Endodermal cell (in vitro differentiated cells): Measurements from ENCODE around the gene KIF3A. TPM values are rescaled to one million over a fixed set of nuclear protein-coding genes. Genes with fewer than 3 reads are reported as not detected.

Source experiments
- DNase-seq: peaks from one replicate; pipeline ENCODE4 v3.0.0-alpha.2; 2017
- H3K27ac ChIP-seq: 2 replicates; pipeline ENCODE4 v1.5.1; 2013; ENCODE audit warnings: mild to moderate bottlenecking, low read depth, low read length, moderate library complexity
- H3K27me3 ChIP-seq: 2 replicates; pipeline ENCODE4 v1.6.1; 2013; ENCODE audit warnings: mild to moderate bottlenecking, low read length, moderate library complexity; ENCODE audit not compliant: insufficient read depth, control insufficient read depth, poor library complexity, severe bottlenecking
- H3K36me3 ChIP-seq: 2 replicates; pipeline ENCODE4 v1.7.0; 2013; ENCODE audit warnings: mild to moderate bottlenecking, low read length, moderate library complexity; ENCODE audit not compliant: control insufficient read depth, insufficient read depth
- H3K4me1 ChIP-seq: one replicate; pipeline ENCODE4 v1.7.0; 2013; ENCODE audit warnings: low read length; ENCODE audit not compliant: control insufficient read depth, insufficient read depth
- H3K4me3 ChIP-seq: 2 replicates; pipeline ENCODE4 v1.5.1; 2013; ENCODE audit warnings: mild to moderate bottlenecking, low read length, moderate library complexity
- H3K9ac ChIP-seq: 2 replicates; pipeline ENCODE4 v1.6.1; 2013; ENCODE audit warnings: mild to moderate bottlenecking, low read length, moderate library complexity; ENCODE audit not compliant: poor library complexity, severe bottlenecking; ENCODE audit errors: extremely low read depth
- H3K9me3 ChIP-seq: 2 replicates; pipeline ENCODE4 v1.6.1; 2013; ENCODE audit warnings: mild to moderate bottlenecking, low read length, moderate library complexity; ENCODE audit not compliant: control insufficient read depth
- H3K27ac Mint-ChIP-seq: 2 replicates; pipeline ENCODE4 v1.8.0; 2020; ENCODE audit warnings: mixed read lengths
- H3K27me3 Mint-ChIP-seq: 2 replicates; pipeline ENCODE4 v1.8.0; 2021; ENCODE audit warnings: mild to moderate bottlenecking, mixed read lengths; ENCODE audit not compliant: insufficient read depth
- H3K36me3 Mint-ChIP-seq: 2 replicates; pipeline ENCODE4 v1.8.0; 2020; ENCODE audit warnings: low read depth, mixed read lengths
- H3K4me1 Mint-ChIP-seq: 2 replicates; pipeline ENCODE4 v1.8.0; 2020; ENCODE audit warnings: mixed read lengths
- H3K4me3 Mint-ChIP-seq: 2 replicates; pipeline ENCODE4 v1.8.0; 2020; ENCODE audit warnings: mild to moderate bottlenecking, moderate library complexity, mixed read lengths
- H3K9me3 Mint-ChIP-seq: 2 replicates; pipeline ENCODE4 v1.8.0; 2020; ENCODE audit warnings: mild to moderate bottlenecking, mixed read lengths
- WGBS, 2 experiments: methylation state at CpG; one replicate each; pipeline versions ENCODE4 v1.1.5 to v1.1.7; 2013; ENCODE audit warnings: missing lambda C conversion rate in 2 of 2, mixed read lengths in 1 of 2; ENCODE audit not compliant: insufficient coverage in 1 of 2, insufficient read length in 1 of 2; 5-methylcytosine and 5-hydroxymethylcytosine counted together
- total RNA-seq, 2 donors: library from RNA; stranded (reverse); fragmentation: NEBNext Ultra II Directional in 1 of 2; extraction: Animal tissue kit (Norgen Biotek cat#: 25700) in 1 of 2; gene quantifications; 2 replicates in 1 of 2; 3 replicates in 1 of 2; pipeline ENCODE4 v1.2.1, GENCODE V29; 2021
- TF ChIP-seq, protein P1 (sequence below): fragments of 200-600 bp; sonication (generic); conservative IDR thresholded peaks from 2 replicates; pipeline ENCODE4 v1.5.0; 2021; ENCODE audit warnings: antibody characterized with exemption, mild to moderate bottlenecking

KIF3A gene
- total RNA-seq, 2 donors from 2014 or later = 19.6 to 25.2 TPM

DNA sequence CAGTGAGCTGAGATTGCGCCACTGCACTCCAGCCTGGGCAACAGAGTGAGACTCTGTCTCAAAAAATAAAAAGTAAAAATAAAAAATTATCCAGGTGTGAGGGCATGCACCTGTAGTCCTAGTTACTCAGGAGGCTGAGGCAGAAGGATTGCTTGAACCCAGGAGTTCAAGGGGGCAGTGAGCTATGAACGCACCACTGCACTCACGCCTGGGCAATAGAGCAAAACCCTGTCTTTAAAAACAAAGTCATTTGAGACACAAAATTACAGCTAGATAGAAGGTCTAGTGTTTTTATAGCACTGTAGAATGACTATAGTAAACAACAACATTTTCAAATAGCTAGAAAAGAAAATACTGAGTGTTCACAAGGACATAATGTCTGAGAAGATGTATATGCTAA lies 47.2 kb downstream of the KIF3A start:
- WGBS, 2 experiments = 98 to 100% methylated on average over 1 to 3 of the region's 3 CpGs
- Mint-ChIP-seq H3K4me3 (no peak overlapping the region), H3K4me1 (no peaks in the 10 kb centered on the region), H3K27me3 (no peaks in the 10 kb centered on the region), H3K9me3 (no peaks in the 10 kb centered on the region), H3K36me3 (peaks cover 8% of the 10 kb centered on the region), H3K27ac (no peak overlapping the region)
- TF ChIP-seq, protein P1, sequence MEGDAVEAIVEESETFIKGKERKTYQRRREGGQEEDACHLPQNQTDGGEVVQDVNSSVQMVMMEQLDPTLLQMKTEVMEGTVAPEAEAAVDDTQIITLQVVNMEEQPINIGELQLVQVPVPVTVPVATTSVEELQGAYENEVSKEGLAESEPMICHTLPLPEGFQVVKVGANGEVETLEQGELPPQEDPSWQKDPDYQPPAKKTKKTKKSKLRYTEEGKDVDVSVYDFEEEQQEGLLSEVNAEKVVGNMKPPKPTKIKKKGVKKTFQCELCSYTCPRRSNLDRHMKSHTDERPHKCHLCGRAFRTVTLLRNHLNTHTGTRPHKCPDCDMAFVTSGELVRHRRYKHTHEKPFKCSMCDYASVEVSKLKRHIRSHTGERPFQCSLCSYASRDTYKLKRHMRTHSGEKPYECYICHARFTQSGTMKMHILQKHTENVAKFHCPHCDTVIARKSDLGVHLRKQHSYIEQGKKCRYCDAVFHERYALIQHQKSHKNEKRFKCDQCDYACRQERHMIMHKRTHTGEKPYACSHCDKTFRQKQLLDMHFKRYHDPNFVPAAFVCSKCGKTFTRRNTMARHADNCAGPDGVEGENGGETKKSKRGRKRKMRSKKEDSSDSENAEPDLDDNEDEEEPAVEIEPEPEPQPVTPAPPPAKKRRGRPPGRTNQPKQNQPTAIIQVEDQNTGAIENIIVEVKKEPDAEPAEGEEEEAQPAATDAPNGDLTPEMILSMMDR = no peak
- DNase-seq = no peak
- no peaks in the 10 kb centered on the region for H3K4me1 ChIP-seq
- no peak overlapping the region for H3K27ac ChIP-seq
- no peaks in the 10 kb centered on the region for H3K36me3 ChIP-seq
- H3K4me3 ChIP-seq = no peak overlapping the region
- H3K9ac ChIP-seq = no peak overlapping the region
- H3K27me3 ChIP-seq = no peaks in the 10 kb centered on the region
- H3K9me3 ChIP-seq = no peaks in the 10 kb centered on the region

DNA sequence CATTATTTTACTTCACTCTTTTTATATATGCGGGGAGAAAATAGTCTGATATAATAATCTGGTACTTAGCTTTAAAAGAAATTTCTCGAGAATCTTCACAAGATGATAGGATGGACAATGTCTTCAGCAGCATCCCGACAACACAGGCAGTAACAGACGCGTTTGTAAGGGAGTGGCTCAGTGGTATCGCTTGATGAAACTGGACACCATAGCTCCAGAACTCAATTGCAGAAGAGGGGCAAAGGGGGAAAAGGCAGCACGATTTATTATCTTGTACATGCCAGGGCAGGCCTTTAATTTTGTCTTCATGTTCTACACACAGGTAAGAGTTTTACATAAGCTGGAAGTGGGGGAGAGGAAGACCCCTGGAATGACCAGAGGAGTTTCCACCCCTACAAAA lies 47.8 kb downstream of the KIF3A start:
- H3K27ac Mint-ChIP-seq = no peak overlapping the region
- TF ChIP-seq, protein P1 = no peak
- H3K4me1 Mint-ChIP-seq = no peaks in the 10 kb centered on the region
- no peak overlapping the region for H3K27ac ChIP-seq
- 91% methylated on average over 5 to 7 of the region's 7 CpGs for WGBS, 2 experiments
- no peaks in the 10 kb centered on the region for H3K4me1 ChIP-seq
- H3K27me3 ChIP-seq = no peaks in the 10 kb centered on the region
- H3K27me3 Mint-ChIP-seq = no peaks in the 10 kb centered on the region
- no peak overlapping the region for H3K4me3 ChIP-seq
- DNase-seq = no peak
- peaks cover 8% of the 10 kb centered on the region for H3K36me3 Mint-ChIP-seq
- no peak overlapping the region for H3K9ac ChIP-seq
- no peak overlapping the region for H3K4me3 Mint-ChIP-seq
- no peaks in the 10 kb centered on the region for H3K9me3 Mint-ChIP-seq
- no peaks in the 10 kb centered on the region for H3K36me3 ChIP-seq
- H3K9me3 ChIP-seq = no peaks in the 10 kb centered on the region

DNA sequence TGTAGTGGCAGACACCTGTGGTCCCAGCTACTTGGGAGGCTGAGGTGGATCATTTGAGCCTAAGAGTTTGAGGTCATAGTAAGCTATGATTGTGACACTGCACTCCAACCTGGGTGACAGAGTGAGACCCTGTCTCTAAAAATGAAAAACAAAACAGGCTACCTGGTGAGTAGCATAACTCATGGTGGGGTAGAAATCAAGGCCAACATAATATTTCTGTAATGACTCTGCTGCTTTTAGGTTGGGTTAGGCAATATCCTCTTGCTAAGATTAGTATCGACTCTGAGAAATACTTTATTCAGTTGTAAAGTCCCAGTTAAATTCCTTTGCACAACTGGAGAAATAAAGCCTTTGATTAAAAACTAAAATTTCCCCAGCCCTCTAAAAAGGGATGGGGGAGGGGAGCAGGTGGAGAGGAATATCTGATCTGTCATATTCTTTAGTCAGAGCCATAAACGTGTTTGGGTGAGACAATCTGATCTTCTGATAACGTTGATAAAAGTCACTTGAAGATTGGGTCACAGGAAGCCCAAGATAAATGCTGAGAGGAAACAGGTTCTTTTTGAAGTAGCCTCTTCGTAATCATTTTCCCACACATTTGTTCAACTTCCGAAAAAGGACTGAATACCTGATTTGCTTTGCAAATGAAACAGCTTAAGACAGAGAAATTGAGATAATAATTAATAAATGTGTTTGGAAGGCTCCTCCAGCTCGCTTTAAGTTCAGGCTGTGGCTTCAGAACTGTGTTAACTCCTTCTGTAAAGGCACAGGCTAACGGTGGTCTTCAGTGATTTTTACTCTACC lies 48.6 kb downstream of the KIF3A start:
- Mint-ChIP-seq H3K9me3 (no peaks in the 10 kb centered on the region), H3K4me1 (no peaks in the 10 kb centered on the region), H3K27ac (no peak overlapping the region), H3K36me3 (peaks cover 5% of the 10 kb centered on the region), H3K4me3 (no peak overlapping the region), H3K27me3 (no peaks in the 10 kb centered on the region)
- H3K36me3 ChIP-seq = no peaks in the 10 kb centered on the region
- H3K9me3 ChIP-seq = no peaks in the 10 kb centered on the region
- no peak for DNase-seq
- no peak overlapping the region for H3K4me3 ChIP-seq
- no peak overlapping the region for H3K27ac ChIP-seq
- TF ChIP-seq, protein P1 = no peak
- WGBS, 2 experiments = 90 to 91% methylated on average over 5 to 7 of the region's 7 CpGs
- H3K9ac ChIP-seq = no peak overlapping the region
- H3K4me1 ChIP-seq = no peaks in the 10 kb centered on the region
- no peaks in the 10 kb centered on the region for H3K27me3 ChIP-seq
